Stomach (tissue), 9 donors: Measurements from ENCODE around the gene UBQLN4. TPM values are rescaled to one million over a fixed set of nuclear protein-coding genes. Genes with fewer than 3 reads are reported as not detected.

ENCODE experiments used
- DNase-seq, 2 donors: peaks; one replicate each; pipeline versions ENCODE4 v3.0.0 to v3.0.0-alpha.2; 2013 to 2019
- H3K27ac ChIP-seq, 5 donors: fragments of 200-600 bp in 4 of 5; sonication (generic) in 4 of 5; one replicate each; pipeline ENCODE4 v1.5.1; 2013 to 2019; ENCODE audit warnings: mild to moderate bottlenecking in 1 of 5, moderate library complexity in 1 of 5
- H3K27me3 ChIP-seq, 3 donors: fragments of 200-600 bp; sonication (generic); one replicate each; pipeline ENCODE4 v1.5.1; 2017 to 2019; ENCODE audit warnings: mixed run types in 1 of 3
- H3K36me3 ChIP-seq, 4 donors: fragments of 200-600 bp; sonication (generic); 1 replicate in 3 of 4; 2 replicates in 1 of 4; pipeline ENCODE4 v1.5.1; 2016 to 2019
- H3K4me1 ChIP-seq, 4 donors: fragments of 200-600 bp; sonication (generic); one replicate each; pipeline ENCODE4 v1.5.1; 2016 to 2019
- H3K4me3 ChIP-seq, 4 donors: fragments of 200-600 bp; sonication (generic) in 3 of 4; one replicate each; pipeline ENCODE4 v1.5.1; 2016 to 2019; ENCODE audit warnings: mild to moderate bottlenecking in 1 of 4
- H3K9me3 ChIP-seq, 4 donors: fragments of 200-600 bp; sonication (generic); one replicate each; pipeline ENCODE4 v1.5.1; 2016 to 2019
- EP300 ChIP-seq: sonication (generic); formaldehyde crosslinking; IDR thresholded peaks from one replicate; pipeline ENCODE4 v1.6.1; 2017; ENCODE audit warnings: antibody characterized with exemption
- POLR2A ChIP-seq, 4 donors: fragments of 450-650 bp; IDR thresholded peaks; one replicate each; pipeline ENCODE4 v1.6.1; 2016; ENCODE audit warnings: antibody characterized with exemption in 4 of 4, control low read depth in 2 of 4, mild to moderate bottlenecking in 1 of 4, moderate library complexity in 1 of 4
- POLR2AphosphoS5 ChIP-seq, 3 donors: sonication (generic); formaldehyde crosslinking; IDR thresholded peaks; one replicate each; pipeline ENCODE4 v1.6.1; 2016; ENCODE audit warnings: antibody characterized with exemption in 3 of 3
- WGBS, 5 donors: extraction: QIAGEN DNeasy Blood & Tissue Kit in 3 of 5; methylation state at CpG; one replicate each; pipeline versions ENCODE4 v1.1.5 to v1.1.7; 2013 to 2018; 5-methylcytosine and 5-hydroxymethylcytosine counted together
- intact Hi-C: fragments of 100-400 bp; cut with DNase I; formaldehyde crosslinking; loops from one replicate; pipeline ENCODE4 v1.15.1; 2023; ENCODE audit warnings: low total_unique reads
- polyA plus RNA-seq, 3 donors: library from polyadenylated mRNA; stranded (reverse); fragments of 200-250 nt; gene quantifications; one replicate each; pipeline ENCODE4 v1.2.3, GENCODE V29; 2013
- total RNA-seq, 5 donors: library from RNA; depleted of rRNA; stranded (reverse); fragments of >200 nt; gene quantifications; one replicate each; pipeline versions ENCODE4 v1.1.0 to v1.2.3, GENCODE V29; 2014 to 2016
- TF ChIP-seq, protein P1 (sequence below), 7 experiments: fragments of 450-650 bp in 4 of 7; fragments of 200-600 bp in 3 of 7; sonication (generic) in 3 of 7; IDR thresholded peaks; one replicate each; pipeline ENCODE4 v1.5.1; 2016 to 2019; ENCODE audit warnings: antibody characterized with exemption in 7 of 7, control low read depth in 2 of 7, mild to moderate bottlenecking in 1 of 7
- donor health status: healthy with polysubstance abuse.
- donor health status: Bipolar disorder and iron deficiency.
- donor health status: healthy.

The UBQLN4 gene
- total and polyA plus RNA-seq, 8 donors = 6.4 to 41.1 (median 18.9) TPM

DNA sequence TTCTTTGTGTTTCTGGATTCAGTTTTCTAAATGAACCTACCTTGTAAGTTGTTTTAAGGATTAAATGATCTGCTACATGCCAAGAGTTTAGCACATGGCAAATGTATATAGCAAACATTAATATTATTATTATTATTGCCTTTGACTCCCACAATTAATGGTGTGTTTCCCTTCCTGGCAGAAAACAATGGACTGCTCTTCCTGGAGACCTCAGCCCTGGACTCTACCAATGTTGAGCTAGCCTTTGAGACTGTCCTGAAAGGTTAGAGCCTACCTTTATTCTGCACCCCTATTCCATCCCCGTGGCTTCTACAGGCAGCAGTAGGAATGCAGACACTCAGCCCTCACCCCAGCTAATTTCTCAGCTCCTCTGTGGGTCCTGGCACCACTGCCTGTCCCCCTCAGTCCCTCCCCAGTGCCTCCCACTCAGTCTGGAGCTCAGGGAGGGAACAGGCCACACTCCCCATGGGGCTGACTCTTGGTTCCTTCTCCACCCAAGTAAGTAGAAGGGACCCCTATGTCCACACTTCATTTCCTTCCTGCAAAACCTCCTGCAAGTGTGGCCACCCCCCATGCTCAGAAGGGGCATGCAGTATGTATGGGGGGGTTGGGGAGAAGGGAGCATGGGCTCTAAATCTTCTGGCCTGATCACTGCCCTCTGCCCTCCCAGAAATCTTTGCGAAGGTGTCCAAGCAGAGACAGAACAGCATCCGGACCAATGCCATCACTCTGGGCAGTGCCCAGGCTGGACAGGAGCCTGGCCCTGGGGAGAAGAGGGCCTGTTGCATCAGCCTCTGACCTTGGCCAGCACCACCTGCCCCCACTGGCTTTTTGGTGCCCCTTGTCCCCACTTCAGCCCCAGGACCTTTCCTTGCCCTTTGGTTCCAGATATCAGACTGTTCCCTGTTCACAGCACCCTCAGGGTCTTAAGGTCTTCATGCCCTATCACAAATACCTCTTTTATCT, 16.2 kb upstream of the UBQLN4 start:
- 74 to 95% (median 83%) methylated on average over 3 of the region's 3 CpGs for WGBS, 5 donors
- Histone ChIP-seq H3K27me3 (peaks cover 0 to 7% (median 0%) of the 10 kb centered on the region in 3 donors), H3K4me3 (no peak overlapping the region), H3K9me3 (no peaks in the 10 kb centered on the region), H3K4me1 (peaks cover 0 to 22% (median 0%) of the 10 kb centered on the region in 4 donors), H3K27ac (no peak overlapping the region), H3K36me3 (peaks cover 5 to 62% (median 37%) of the 10 kb centered on the region in 4 donors)
- TF ChIP-seq POLR2A (IDR thresholded peaks at IDR 0.05) = no peak
- no peak for TF ChIP-seq POLR2AphosphoS5 (IDR thresholded peaks at IDR 0.05)
- TF ChIP-seq, protein P1, sequence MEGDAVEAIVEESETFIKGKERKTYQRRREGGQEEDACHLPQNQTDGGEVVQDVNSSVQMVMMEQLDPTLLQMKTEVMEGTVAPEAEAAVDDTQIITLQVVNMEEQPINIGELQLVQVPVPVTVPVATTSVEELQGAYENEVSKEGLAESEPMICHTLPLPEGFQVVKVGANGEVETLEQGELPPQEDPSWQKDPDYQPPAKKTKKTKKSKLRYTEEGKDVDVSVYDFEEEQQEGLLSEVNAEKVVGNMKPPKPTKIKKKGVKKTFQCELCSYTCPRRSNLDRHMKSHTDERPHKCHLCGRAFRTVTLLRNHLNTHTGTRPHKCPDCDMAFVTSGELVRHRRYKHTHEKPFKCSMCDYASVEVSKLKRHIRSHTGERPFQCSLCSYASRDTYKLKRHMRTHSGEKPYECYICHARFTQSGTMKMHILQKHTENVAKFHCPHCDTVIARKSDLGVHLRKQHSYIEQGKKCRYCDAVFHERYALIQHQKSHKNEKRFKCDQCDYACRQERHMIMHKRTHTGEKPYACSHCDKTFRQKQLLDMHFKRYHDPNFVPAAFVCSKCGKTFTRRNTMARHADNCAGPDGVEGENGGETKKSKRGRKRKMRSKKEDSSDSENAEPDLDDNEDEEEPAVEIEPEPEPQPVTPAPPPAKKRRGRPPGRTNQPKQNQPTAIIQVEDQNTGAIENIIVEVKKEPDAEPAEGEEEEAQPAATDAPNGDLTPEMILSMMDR (IDR thresholded peaks at IDR 0.05) = no peak
- TF ChIP-seq EP300 = no peak
- no peak for DNase-seq
- intact Hi-C loops = no loop called here

DNA sequence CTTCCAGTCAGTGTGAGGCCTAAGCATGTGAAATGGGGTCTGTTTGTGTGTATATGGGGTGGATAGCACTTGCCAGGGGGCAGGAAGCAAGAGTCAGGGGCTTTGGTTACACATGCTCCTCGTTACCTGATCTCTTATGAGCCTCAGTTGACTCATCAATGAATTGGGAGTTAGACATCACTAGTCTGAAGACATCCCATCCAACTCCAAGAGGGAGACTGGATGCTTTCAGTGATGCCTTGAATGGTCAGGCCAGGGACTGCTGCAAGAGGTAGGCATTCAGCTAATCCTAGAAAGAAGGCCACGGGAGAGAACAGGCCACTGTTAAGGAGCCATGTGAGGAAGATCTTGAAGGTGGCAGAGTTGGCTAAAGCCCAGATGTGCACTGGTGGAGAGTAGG, 13.7 kb upstream of the UBQLN4 start:
- Histone ChIP-seq H3K4me1 (peaks cover 0 to 22% (median 6%) of the 10 kb centered on the region in 4 donors), H3K27me3 (peaks cover 0 to 7% (median 0%) of the 10 kb centered on the region in 3 donors), H3K9me3 (no peaks in the 10 kb centered on the region), H3K36me3 (peaks cover 5 to 52% (median 34%) of the 10 kb centered on the region in 4 donors), H3K27ac (no peak overlapping the region), H3K4me3 (no peak overlapping the region)
- TF ChIP-seq, protein P1 (IDR thresholded peaks at IDR 0.05) = no peak
- TF ChIP-seq POLR2A (IDR thresholded peaks at IDR 0.05) = no peak
- TF ChIP-seq POLR2AphosphoS5 (IDR thresholded peaks at IDR 0.05) = no peak
- TF ChIP-seq EP300 = no peak
- DNase-seq = no peak
- 74 to 89% (median 80%) methylated on average over 2 of the region's 2 CpGs for WGBS, 5 donors
- intact Hi-C loops = no loop called here

DNA sequence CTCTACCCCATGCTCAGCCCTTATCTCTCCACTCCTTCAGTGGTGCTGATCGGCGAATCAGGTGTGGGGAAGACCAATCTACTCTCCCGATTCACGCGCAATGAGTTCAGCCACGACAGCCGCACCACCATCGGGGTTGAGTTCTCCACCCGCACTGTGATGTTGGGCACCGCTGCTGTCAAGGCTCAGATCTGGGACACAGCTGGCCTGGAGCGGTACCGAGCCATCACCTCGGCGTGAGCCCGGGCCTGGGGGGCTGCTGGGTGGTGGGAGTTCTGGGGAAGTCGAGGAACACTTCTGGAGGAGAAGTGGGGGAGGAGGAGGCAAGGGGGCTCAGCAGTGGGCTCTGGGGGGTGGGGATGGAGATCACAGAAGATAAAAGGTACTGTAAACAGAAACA, 12.3 kb upstream of the UBQLN4 start:
- intact Hi-C loops = no loop called here

DNA sequence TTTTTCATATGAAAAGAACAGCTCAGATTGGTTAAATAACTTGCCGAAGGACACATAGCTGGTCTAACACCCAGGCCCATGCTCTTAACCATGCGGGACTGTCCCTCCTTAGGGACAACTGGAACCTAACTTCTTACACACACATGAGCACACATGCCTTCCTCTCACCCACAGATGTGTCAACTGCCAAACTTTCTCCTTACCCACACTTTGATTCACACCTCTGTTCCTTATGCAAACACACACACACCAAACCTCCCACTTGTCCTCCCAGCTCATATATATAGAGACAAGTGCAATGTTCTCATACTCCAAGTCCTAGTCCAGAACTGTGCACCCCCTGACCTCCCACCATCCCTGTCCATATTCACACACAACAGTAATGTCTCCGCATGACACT, 11.6 kb upstream of the UBQLN4 start:
- H3K36me3 ChIP-seq = peaks cover 0 to 35% (median 21%) of the 10 kb centered on the region in 4 donors

More for the DNA sequence above, 12.3 kb upstream of the UBQLN4 start:
- Histone ChIP-seq H3K27me3 (peaks cover 0 to 7% (median 0%) of the 10 kb centered on the region in 3 donors), H3K27ac (no peak overlapping the region), H3K36me3 (peaks cover 0 to 42% (median 27%) of the 10 kb centered on the region in 4 donors), H3K4me1 (peaks cover 0 to 22% (median 6%) of the 10 kb centered on the region in 4 donors), H3K9me3 (no peaks in the 10 kb centered on the region), H3K4me3 (no peak overlapping the region)
- TF ChIP-seq POLR2A (IDR thresholded peaks at IDR 0.05) (no peak), POLR2AphosphoS5 (IDR thresholded peaks at IDR 0.05) (no peak), EP300 (no peak)
- TF ChIP-seq, protein P1 (IDR thresholded peaks at IDR 0.05) = no peak
- 70 to 81% (median 75%) methylated on average over 16 of the region's 16 CpGs for WGBS, 5 donors
- no peak for DNase-seq

More for the DNA sequence above, 11.6 kb upstream of the UBQLN4 start:
- Histone ChIP-seq H3K4me1 (peaks cover 0 to 22% (median 6%) of the 10 kb centered on the region in 4 donors), H3K4me3 (no peak overlapping the region), H3K27ac (no peak overlapping the region), H3K9me3 (no peaks in the 10 kb centered on the region), H3K27me3 (peaks cover 0 to 3% (median 0%) of the 10 kb centered on the region in 3 donors)
- WGBS, 5 donors = 76 to 88% (median 81%) methylated on average over 3 of the region's 3 CpGs
- no peak for DNase-seq
- TF ChIP-seq EP300 = no peak
- TF ChIP-seq, protein P1 (IDR thresholded peaks at IDR 0.05) = no peak
- TF ChIP-seq POLR2AphosphoS5 (IDR thresholded peaks at IDR 0.05) = no peak
- no peak for TF ChIP-seq POLR2A (IDR thresholded peaks at IDR 0.05)
- intact Hi-C loops = no loop called here
